K562 (cell line): Measurements from ENCODE around the gene WSCD2. TPM values are rescaled to one million over a fixed set of nuclear protein-coding genes. Genes with fewer than 3 reads are reported as not detected.

ENCODE experiments used
- ATAC-seq: fragments of 200-7000 bp; cut with Tn5 transposase; 3 replicates; pipeline ENCODE4 v1.9.1; 2020; ENCODE audit warnings: moderate library complexity
- BruUV-seq: library from RNA; stranded (reverse); fragments of 400-500 nt; replicated peaks from 2 replicates; lab custom pipeline; 2021; lab: Mats Ljungman, UMichigan
- CTCF ChIA-PET: fragments of 300-600 bp; formaldehyde crosslinking; extraction: SDS; loops from one replicate; lab custom pipeline; 2021; ENCODE audit warnings: low intra/inter-chr PET ratio; lab: Yijun Ruan, JAX
- POLR2A ChIA-PET: fragments of 300-600, 350-650 bp; sonication (Branson Sonifier 250); formaldehyde crosslinking; extraction: SDS; loops from one replicate; lab custom pipeline; 2021; ENCODE audit warnings: antibody characterized with exemption, inconsistent platforms; lab: Yijun Ruan, JAX
- DNase-seq, 4 experiments: peaks; one replicate each; pipeline versions ENCODE4 v3.0.0 to v3.0.0-alpha.2; 2011 to 2018; ENCODE audit warnings: low spot score in 3 of 4, mixed read lengths in 3 of 4; ENCODE audit errors: extremely low read depth in 1 of 4
- FAIRE-seq: peaks from 2 replicates; lab custom pipeline; 2011; peaks lifted over from hg19 to GRCh38; lab: Jason Lieb, UNC
- H2AFZ ChIP-seq: 2 replicates; pipeline ENCODE4 v1.6.0; 2011; ENCODE audit warnings: low read depth, low read length, control low read depth, inconsistent platforms
- H3K27ac ChIP-seq: fragments of 200-600 bp; 3 replicates; pipeline ENCODE4 v1.8.0; 2011; ENCODE audit warnings: low read depth, mild to moderate bottlenecking, control low read depth, inconsistent platforms, low read length, moderate library complexity, mixed read lengths; ENCODE audit errors: extremely low read depth
- H3K27me3 ChIP-seq, 2 experiments: fragments of 300-600 bp in 1 of 2; 2 replicates in 1 of 2; 3 replicates in 1 of 2; pipeline versions ENCODE4 v1.6.0 to v1.8.0; 2011; ENCODE audit warnings: inconsistent platforms in 2 of 2, low read length in 2 of 2, mild to moderate bottlenecking in 1 of 2, mixed read lengths in 1 of 2, moderate library complexity in 1 of 2; ENCODE audit not compliant: control insufficient read depth in 2 of 2, insufficient read depth in 2 of 2
- H3K36me3 ChIP-seq: fragments of 300-600 bp; 3 replicates; pipeline ENCODE4 v1.8.0; 2011; ENCODE audit warnings: mild to moderate bottlenecking, low read length, inconsistent platforms; ENCODE audit not compliant: control insufficient read depth, insufficient read depth
- H3K4me1 ChIP-seq, 2 experiments: fragments of 200-600 bp in 1 of 2; replicated peaks in 1 of 2; 2 replicates in 1 of 2; 3 replicates in 1 of 2; pipeline versions ENCODE4 v1.5.1 to v1.8.0; 2011; ENCODE audit warnings: inconsistent platforms in 2 of 2, low read length in 2 of 2, mild to moderate bottlenecking in 1 of 2, mixed read lengths in 1 of 2, moderate library complexity in 1 of 2; ENCODE audit not compliant: control insufficient read depth in 2 of 2, insufficient read depth in 2 of 2
- H3K4me2 ChIP-seq: 2 replicates; pipeline ENCODE4 v1.6.1; 2011; ENCODE audit warnings: low read length, control low read depth, inconsistent platforms, mixed read lengths; ENCODE audit not compliant: insufficient read depth
- H3K4me3 ChIP-seq: fragments of 200-600 bp; sonication (generic), shearing (Covaris generic); 2 replicates; pipeline ENCODE4 v1.5.1; 2016; ENCODE audit warnings: control low read depth, inconsistent platforms
- H3K79me2 ChIP-seq: fragments of 200-600 bp; 3 replicates; pipeline ENCODE4 v1.8.0; 2011; ENCODE audit warnings: low read length, inconsistent platforms; ENCODE audit not compliant: control insufficient read depth, insufficient read depth
- H3K9ac ChIP-seq, 2 experiments: 2 replicates each; pipeline versions ENCODE4 v1.6.0 to v1.6.1; 2011; ENCODE audit warnings: low read depth in 2 of 2, low read length in 2 of 2, control low read depth in 1 of 2, inconsistent platforms in 1 of 2, mild to moderate bottlenecking in 1 of 2, mixed read lengths in 1 of 2; ENCODE audit not compliant: insufficient read depth in 1 of 2
- H3K9me1 ChIP-seq: one replicate; pipeline ENCODE4 v1.6.0; 2011; ENCODE audit warnings: inconsistent platforms, mild to moderate bottlenecking, low read length, moderate library complexity; ENCODE audit not compliant: control insufficient read depth, insufficient read depth
- H3K9me3 ChIP-seq: replicated peaks from 2 replicates; pipeline ENCODE4 v1.5.1; 2011; ENCODE audit warnings: low read depth, low read length, inconsistent platforms; ENCODE audit not compliant: control insufficient read depth, insufficient read depth
- H4K20me1 ChIP-seq: replicated peaks from 2 replicates; pipeline ENCODE4 v1.6.1; 2011; ENCODE audit warnings: low read length, inconsistent platforms, mixed read lengths; ENCODE audit not compliant: control insufficient read depth, insufficient read depth
- GATAD2B ChIP-seq: fragments of 450-650 bp; IDR thresholded peaks from 2 replicates; pipeline ENCODE4 v1.6.1; 2017; ENCODE audit warnings: mild to moderate bottlenecking, borderline replicate concordance
- HLTF ChIP-seq: fragments of 450-650 bp; IDR thresholded peaks from 2 replicates; pipeline ENCODE4 v1.6.1; 2016
- JUNB ChIP-seq: fragments of 450-650 bp; formaldehyde crosslinking; conservative IDR thresholded peaks from 2 replicates; pipeline ENCODE4 v1.4.0; 2020; ENCODE audit warnings: mild to moderate bottlenecking
- NR4A1 ChIP-seq, 2 experiments: fragments of 250-450 bp in 1 of 2; fragments of 450-650 bp in 1 of 2; sonication (Bioruptor Pico) in 1 of 2; IDR thresholded peaks; 2 replicates each; pipeline versions ENCODE4 v1.4.0 to v1.6.1; 2016 to 2020; ENCODE audit warnings: mild to moderate bottlenecking in 2 of 2, missing compliant biosample characterization in 1 of 2, missing genetic modification characterization in 1 of 2, moderate library complexity in 1 of 2
- RBM22 ChIP-seq: fragments of 200-400 bp; formaldehyde crosslinking; IDR thresholded peaks from 2 replicates; pipeline ENCODE4 v1.6.1; 2018; ENCODE audit warnings: low read length, low read depth; ENCODE audit not compliant: poor library complexity, severe bottlenecking
- SREBF1 ChIP-seq: fragments of 150-350 bp; IDR thresholded peaks from 2 replicates; pipeline ENCODE4 v1.6.1; 2014; ENCODE audit warnings: antibody characterized with exemption, low read depth, low read length, borderline replicate concordance
- TFAM ChIP-seq: fragments of 250-450 bp; sonication (Bioruptor Pico); conservative IDR thresholded peaks from 2 replicates; pipeline ENCODE4 v1.5.0; 2021; ENCODE audit warnings: mild to moderate bottlenecking, moderate library complexity
- THRAP3 ChIP-seq: fragments of 450-650 bp; IDR thresholded peaks from 2 replicates; pipeline ENCODE4 v1.6.1; 2016; ENCODE audit warnings: mild to moderate bottlenecking, inconsistent platforms, borderline replicate concordance
- ZBTB7A ChIP-seq: IDR thresholded peaks from 2 replicates; pipeline ENCODE4 v1.6.1; 2011; ENCODE audit warnings: low read depth, mild to moderate bottlenecking, low read length, moderate library complexity, borderline replicate concordance; ENCODE audit not compliant: control insufficient read depth
- ZKSCAN1 ChIP-seq: fragments of 150-350 bp; IDR thresholded peaks from 2 replicates; pipeline ENCODE4 v1.6.1; 2016; ENCODE audit warnings: low read depth, low read length
- ZNF830 ChIP-seq: fragments of 250-450 bp; sonication (Bioruptor Pico); IDR thresholded peaks from 2 replicates; pipeline ENCODE4 v1.5.0; 2021; ENCODE audit warnings: mild to moderate bottlenecking
- WGBS: fragments of 100-300 bp; shearing (Covaris generic); methylation state at CpG from one replicate; pipeline ENCODE4 v1.1.6; 2016; ENCODE audit warnings: low coverage, mixed read lengths; ENCODE audit not compliant: insufficient coverage; ENCODE audit errors: missing lambda C conversion rate; 5-methylcytosine and 5-hydroxymethylcytosine counted together
- in situ Hi-C: fragments of 300-500 bp; cut with MboI; formaldehyde crosslinking; loops from 4 replicates; pipeline ENCODE4 v1.15.0; 2018; ENCODE audit warnings: inconsistent platforms, mixed read lengths
- intact Hi-C: fragments of 100-400 bp; cut with micrococcal nuclease; formaldehyde crosslinking; loops from 2 replicates; pipeline ENCODE4 v1.14.2; 2022
- polyA plus RNA-seq, 8 experiments: library from polyadenylated mRNA; depleted of rRNA in 4 of 8; stranded (reverse) in 5 of 8; unstranded in 3 of 8; fragments of >200 nt; fragmentation: Nextera tagmentation in 2 of 8; fragmentation: Illumina TruSeq in 1 of 8; extraction: Ambion mirVana in 2 of 8; extraction: Trizol in 1 of 8; gene quantifications; 2 replicates each; pipeline versions ENCODE4 v1.2.1 to v1.2.3, GENCODE V29; 2011 to 2014; ENCODE audit warnings: inconsistent platforms in 1 of 8, missing spikeins in 1 of 8
- total RNA-seq, 7 experiments: library from RNA; depleted of rRNA in 6 of 7; stranded (reverse); fragments of >200 nt in 6 of 7; fragmentation: Illumina TruSeq in 2 of 7; extraction: Trizol in 2 of 7; gene quantifications; 2 replicates each; pipeline versions ENCODE4 v1.2.1 to v1.2.3, GENCODE V29; 2011 to 2021; ENCODE audit warnings: low replicate concordance in 1 of 7
- TF ChIP-seq, protein P1 (sequence below): fragments of 250-450 bp; sonication (Bioruptor Pico); IDR thresholded peaks from 2 replicates; pipeline ENCODE4 v1.4.0; 2020
- TF ChIP-seq, protein P2 (sequence below): IDR thresholded peaks from 2 replicates; pipeline ENCODE4 v1.6.1; 2011; ENCODE audit warnings: borderline replicate concordance, low read depth, mild to moderate bottlenecking, moderate library complexity, low read length; ENCODE audit not compliant: insufficient read depth, poor library complexity, severe bottlenecking
- TF ChIP-seq, protein P3 (sequence below): fragments of 450-650 bp; IDR thresholded peaks from 2 replicates; pipeline ENCODE4 v1.6.1; 2016

Gene WSCD2
- total and polyA plus RNA-seq, 9 of the 15 experiments (the other 6 are each of a cell fraction or from before 2014, with no cell fraction given), result 0.72 to 14.1 (median 4.0) TPM

DNA sequence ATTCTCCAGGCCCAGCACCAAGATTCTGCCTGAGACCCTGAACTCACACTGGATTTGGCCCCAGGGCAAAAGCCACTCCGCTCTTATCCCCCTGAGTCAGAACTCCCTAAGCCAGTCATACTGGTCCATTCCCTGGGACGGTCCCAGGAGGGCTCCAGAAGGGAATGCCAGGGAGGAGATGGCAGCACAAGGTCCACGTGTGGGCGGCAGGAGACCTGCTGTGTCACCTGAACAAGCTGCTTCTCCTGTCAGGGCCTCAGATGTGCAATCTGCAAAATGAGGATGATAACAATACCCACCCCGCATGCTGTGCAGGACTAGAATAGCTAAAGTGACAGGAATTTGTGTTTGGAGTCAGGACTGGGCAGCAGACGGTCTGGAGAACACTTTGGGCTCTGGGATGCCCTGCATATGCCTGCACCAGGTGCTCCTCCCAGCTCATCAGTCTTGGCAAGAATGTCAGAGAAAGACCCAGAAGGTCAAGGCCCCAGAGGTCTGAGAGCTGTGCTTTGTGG is 169.7 kb downstream of the WSCD2 start:
- WGBS, result 2% methylated on average over 6 of the region's 6 CpGs
- H4K20me1 ChIP-seq, result peaks cover 5% of the 10 kb centered on the region; the same call in 1 of the 2 replicates
- no peak for TF ChIP-seq GATAD2B
- TF ChIP-seq, protein P1, sequence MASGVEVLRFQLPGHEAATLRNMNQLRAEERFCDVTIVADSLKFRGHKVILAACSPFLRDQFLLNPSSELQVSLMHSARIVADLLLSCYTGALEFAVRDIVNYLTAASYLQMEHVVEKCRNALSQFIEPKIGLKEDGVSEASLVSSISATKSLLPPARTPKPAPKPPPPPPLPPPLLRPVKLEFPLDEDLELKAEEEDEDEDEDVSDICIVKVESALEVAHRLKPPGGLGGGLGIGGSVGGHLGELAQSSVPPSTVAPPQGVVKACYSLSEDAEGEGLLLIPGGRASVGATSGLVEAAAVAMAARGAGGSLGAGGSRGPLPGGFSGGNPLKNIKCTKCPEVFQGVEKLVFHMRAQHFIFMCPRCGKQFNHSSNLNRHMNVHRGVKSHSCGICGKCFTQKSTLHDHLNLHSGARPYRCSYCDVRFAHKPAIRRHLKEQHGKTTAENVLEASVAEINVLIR, result no peak
- TF ChIP-seq SREBF1, result no peak
- no peak for TF ChIP-seq ZBTB7A
- TF ChIP-seq THRAP3, result no peak
- TF ChIP-seq RBM22, result no peak
- TF ChIP-seq JUNB, result no peak
- TF ChIP-seq NR4A1 (CRISPR knock-in tag; IDR thresholded peaks at IDR 0.05), result no peak
- TF ChIP-seq NR4A1 (tag; IDR thresholded peaks at IDR 0.05), result no peak
- TF ChIP-seq ZKSCAN1, result no peak
- TF ChIP-seq ZNF830, result no peak
- TF ChIP-seq HLTF, result no peak
- TF ChIP-seq, protein P2, sequence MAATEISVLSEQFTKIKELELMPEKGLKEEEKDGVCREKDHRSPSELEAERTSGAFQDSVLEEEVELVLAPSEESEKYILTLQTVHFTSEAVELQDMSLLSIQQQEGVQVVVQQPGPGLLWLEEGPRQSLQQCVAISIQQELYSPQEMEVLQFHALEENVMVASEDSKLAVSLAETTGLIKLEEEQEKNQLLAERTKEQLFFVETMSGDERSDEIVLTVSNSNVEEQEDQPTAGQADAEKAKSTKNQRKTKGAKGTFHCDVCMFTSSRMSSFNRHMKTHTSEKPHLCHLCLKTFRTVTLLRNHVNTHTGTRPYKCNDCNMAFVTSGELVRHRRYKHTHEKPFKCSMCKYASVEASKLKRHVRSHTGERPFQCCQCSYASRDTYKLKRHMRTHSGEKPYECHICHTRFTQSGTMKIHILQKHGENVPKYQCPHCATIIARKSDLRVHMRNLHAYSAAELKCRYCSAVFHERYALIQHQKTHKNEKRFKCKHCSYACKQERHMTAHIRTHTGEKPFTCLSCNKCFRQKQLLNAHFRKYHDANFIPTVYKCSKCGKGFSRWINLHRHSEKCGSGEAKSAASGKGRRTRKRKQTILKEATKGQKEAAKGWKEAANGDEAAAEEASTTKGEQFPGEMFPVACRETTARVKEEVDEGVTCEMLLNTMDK, result no peak
- TF ChIP-seq TFAM, result no peak
- TF ChIP-seq, protein P3, sequence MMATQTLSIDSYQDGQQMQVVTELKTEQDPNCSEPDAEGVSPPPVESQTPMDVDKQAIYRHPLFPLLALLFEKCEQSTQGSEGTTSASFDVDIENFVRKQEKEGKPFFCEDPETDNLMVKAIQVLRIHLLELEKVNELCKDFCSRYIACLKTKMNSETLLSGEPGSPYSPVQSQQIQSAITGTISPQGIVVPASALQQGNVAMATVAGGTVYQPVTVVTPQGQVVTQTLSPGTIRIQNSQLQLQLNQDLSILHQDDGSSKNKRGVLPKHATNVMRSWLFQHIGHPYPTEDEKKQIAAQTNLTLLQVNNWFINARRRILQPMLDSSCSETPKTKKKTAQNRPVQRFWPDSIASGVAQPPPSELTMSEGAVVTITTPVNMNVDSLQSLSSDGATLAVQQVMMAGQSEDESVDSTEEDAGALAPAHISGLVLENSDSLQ, result no peak
- no peak overlapping the region for H2AFZ ChIP-seq
- intact Hi-C loops (no loop called here), in situ Hi-C loops (no loop called here)
- ATAC-seq (no peak), DNase-seq (no peak), FAIRE-seq (no peak)
- H3K27ac ChIP-seq, result no peak overlapping the region
- H3K36me3 ChIP-seq, result no peaks in the 10 kb centered on the region
- ChIA-PET POLR2A (no interaction called here), CTCF (no interaction called here)
- H3K9ac ChIP-seq, result no peak overlapping the region
- no peak overlapping the region for H3K4me3 ChIP-seq
- no TSS peak for BruUV-seq
- peaks cover 0 to 4% of the 10 kb centered on the region in 2 experiments; a peak in 1 of 5 replicates for H3K4me1 ChIP-seq
- H3K9me1 ChIP-seq, result no peaks in the 10 kb centered on the region
- peaks cover 18 to 25% of the 10 kb centered on the region in 2 experiments for H3K27me3 ChIP-seq
- no peaks in the 10 kb centered on the region for H3K79me2 ChIP-seq
- no peaks in the 10 kb centered on the region for H3K9me3 ChIP-seq
- H3K4me2 ChIP-seq, result no peak overlapping the region
